Measurements from ENCODE around the gene METTL15. TPM values are rescaled to one million over a fixed set of nuclear protein-coding genes. Genes with fewer than 3 reads are reported as not detected.

Gene METTL15
- 6.3 to 8.4 TPM (median 6.8 TPM) in 5 replicates for total RNA-seq (2022; extraction: Qiagen RNA extraction)

GRCh38 chr11:28107750-28108618, at the start of gene METTL15, which contains the start of gene KIF18A:
TSS of gene METTL15 (plus strand) at chr11:28108388. CDS start at chr11:28113335, 4,947 bp downstream.
TSS of gene KIF18A (minus strand) at chr11:28108156. CDS start at chr11:28097947, 10,209 bp downstream.

Other genes with a start within 250 kb of the METTL15 start
- gene KIF18A, start 232 bp upstream of the METTL15 start, total RNA-seq (2022; extraction: Qiagen RNA extraction), result 12.4 to 18.9 TPM (median 14.1 TPM) in 5 replicates